Pancreas (tissue), 10 donors: ENCODE data around the gene MLN. TPM values are rescaled to one million over a fixed set of nuclear protein-coding genes. Genes with fewer than 3 reads are reported as not detected.

Source experiments
- ATAC-seq, 4 donors: fragments of 200-7000 bp; cut with Tn5 transposase; one replicate each; pipeline versions ENCODE4 v1.8.0 to v1.9.1; 2020; ENCODE audit warnings: mild to moderate bottlenecking in 4 of 4, moderate library complexity in 4 of 4
- DNase-seq, 6 donors: peaks; one replicate each; pipeline ENCODE4 v3.0.0-alpha.2; 2020
- FAIRE-seq: peaks from 2 replicates; lab custom pipeline; 2012; peaks lifted over from hg19 to GRCh38; lab: Jason Lieb, UNC
- H3K27ac ChIP-seq, 4 donors: fragments of 200-600 bp; sonication (generic); 1 replicate in 3 of 4; 2 replicates in 1 of 4; pipeline versions ENCODE4 v1.5.0 to v1.8.0; 2020
- H3K27me3 ChIP-seq, 4 donors: fragments of 200-600 bp; one replicate each; pipeline ENCODE4 v1.8.0; 2021
- H3K36me3 ChIP-seq, 3 donors: fragments of 200-600 bp; sonication (generic) in 1 of 3; one replicate each; pipeline versions ENCODE4 v1.5.0 to v1.8.0; 2020 to 2021
- H3K4me1 ChIP-seq, 3 donors: fragments of 200-600 bp; one replicate each; pipeline ENCODE4 v1.8.0; 2021
- H3K4me3 ChIP-seq, 4 donors: fragments of 200-600 bp; sonication (generic) in 2 of 4; one replicate each; pipeline versions ENCODE4 v1.5.0 to v1.8.0; 2020 to 2021
- H3K9me3 ChIP-seq, 4 donors: fragments of 200-600 bp; one replicate each; pipeline ENCODE4 v1.8.0; 2021
- WGBS, 2 donors: extraction: QIAGEN DNeasy Blood & Tissue Kit; methylation state at CpG; one replicate each; pipeline ENCODE4 v1.1.7; 2013; 5-methylcytosine and 5-hydroxymethylcytosine counted together
- intact Hi-C, 3 donors: fragments of 100-400 bp; cut with DNase I; formaldehyde crosslinking; loops; one replicate each; pipeline versions ENCODE4 v1.11.1 to v1.14.2; 2022
- polyA plus RNA-seq, 2 donors: library from polyadenylated mRNA; stranded (reverse); fragments of 200-250 nt; gene quantifications; one replicate each; pipeline ENCODE4 v1.2.3, GENCODE V29; 2013
- total RNA-seq, 6 donors: library from RNA; stranded (reverse); fragmentation: NEBNext Ultra II Directional in 4 of 6; extraction: Animal tissue kit (Norgen Biotek cat#: 25700) in 4 of 6; gene quantifications; one replicate each; pipeline versions ENCODE4 v1.2.1 to v1.2.4, GENCODE V29; 2021 to 2023
- TF ChIP-seq, protein P1 (sequence below), 4 donors: fragments of 200-600 bp; sonication (generic) in 3 of 4; IDR thresholded peaks; one replicate each; pipeline versions ENCODE4 v1.5.0 to v1.8.0; 2021; ENCODE audit warnings: antibody characterized with exemption in 4 of 4
- donor health status: healthy with polysubstance abuse.
- donor health status: DM: no; HTN: no; CAD: no; lungs with moderate emphysema.
- donor health status: DM: no; HTN: no; CAD: no.
- donor health status: control.
- donor health status: control.
- donor health status: Bipolar disorder and iron deficiency.
- donor health status: DM: yes; HTN: yes; CAD: no.
- donor health status: DM: no; HTN: no; CAD: no.
- donor health status: DM: no; HTN: no; CAD: no.
- donor health status: DM: yes; HTN: yes; CAD: no.

The MLN gene
- total and polyA plus RNA-seq, 8 donors: not detected

DNA sequence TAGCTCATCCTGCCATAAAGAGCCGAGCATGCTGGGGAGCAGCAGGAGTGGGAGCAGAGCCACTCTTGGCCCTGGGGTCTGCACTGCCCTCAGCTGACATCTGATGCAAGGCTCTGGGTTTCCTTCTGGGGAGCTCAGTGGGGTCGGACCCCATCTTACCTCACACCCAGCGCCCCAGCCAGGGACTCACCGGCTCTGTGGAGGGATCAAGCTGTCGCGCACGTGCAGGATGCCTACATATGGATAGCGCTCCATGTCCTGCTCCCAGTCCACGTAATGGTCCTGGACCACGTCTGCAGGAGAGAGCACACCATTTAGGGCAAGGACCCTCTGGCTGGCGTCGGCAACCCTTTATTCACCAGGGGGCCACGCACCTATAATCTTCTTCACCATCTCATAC, 27.0 kb downstream of the MLN start:
- intact Hi-C loops: no loop called here
- no peaks in the 10 kb centered on the region for H3K4me1 ChIP-seq
- 88 to 94% methylated on average over 13 of the region's 13 CpGs for WGBS, 2 donors

DNA sequence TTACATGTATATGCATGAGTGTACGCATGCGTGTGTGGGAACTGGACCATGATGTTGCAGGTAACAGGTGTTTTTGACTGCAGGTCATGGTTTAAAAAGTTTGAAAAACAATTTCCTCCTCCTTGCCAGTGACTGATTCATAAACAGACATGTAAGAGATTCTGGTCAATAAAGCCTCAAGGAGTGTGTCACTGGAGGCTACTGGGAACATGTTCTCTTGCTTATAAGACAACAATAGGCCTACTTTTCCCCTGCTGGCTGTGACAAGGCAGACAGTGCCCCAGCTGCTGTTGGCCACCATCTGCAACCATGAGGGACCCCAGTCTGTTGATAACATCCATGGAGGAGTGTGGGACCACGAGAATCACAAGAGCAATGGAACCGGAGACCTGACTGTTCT, 27.6 kb downstream of the MLN start:
- Histone ChIP-seq H3K36me3 (peaks cover 13 to 75% (median 48%) of the 10 kb centered on the region in 3 donors), H3K4me1 (no peaks in the 10 kb centered on the region), H3K9me3 (no peaks in the 10 kb centered on the region), H3K27ac (no peak overlapping the region), H3K4me3 (no peak overlapping the region), H3K27me3 (no peaks in the 10 kb centered on the region)
- 97 to 99% methylated on average over 4 of the region's 4 CpGs for WGBS, 2 donors
- intact Hi-C loops: no loop called here
- TF ChIP-seq, protein P1, sequence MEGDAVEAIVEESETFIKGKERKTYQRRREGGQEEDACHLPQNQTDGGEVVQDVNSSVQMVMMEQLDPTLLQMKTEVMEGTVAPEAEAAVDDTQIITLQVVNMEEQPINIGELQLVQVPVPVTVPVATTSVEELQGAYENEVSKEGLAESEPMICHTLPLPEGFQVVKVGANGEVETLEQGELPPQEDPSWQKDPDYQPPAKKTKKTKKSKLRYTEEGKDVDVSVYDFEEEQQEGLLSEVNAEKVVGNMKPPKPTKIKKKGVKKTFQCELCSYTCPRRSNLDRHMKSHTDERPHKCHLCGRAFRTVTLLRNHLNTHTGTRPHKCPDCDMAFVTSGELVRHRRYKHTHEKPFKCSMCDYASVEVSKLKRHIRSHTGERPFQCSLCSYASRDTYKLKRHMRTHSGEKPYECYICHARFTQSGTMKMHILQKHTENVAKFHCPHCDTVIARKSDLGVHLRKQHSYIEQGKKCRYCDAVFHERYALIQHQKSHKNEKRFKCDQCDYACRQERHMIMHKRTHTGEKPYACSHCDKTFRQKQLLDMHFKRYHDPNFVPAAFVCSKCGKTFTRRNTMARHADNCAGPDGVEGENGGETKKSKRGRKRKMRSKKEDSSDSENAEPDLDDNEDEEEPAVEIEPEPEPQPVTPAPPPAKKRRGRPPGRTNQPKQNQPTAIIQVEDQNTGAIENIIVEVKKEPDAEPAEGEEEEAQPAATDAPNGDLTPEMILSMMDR (IDR thresholded peaks at IDR 0.05): no peak
- DNase-seq (no peak), ATAC-seq (no peak), FAIRE-seq (no peak)

More for the DNA sequence above, 27.0 kb downstream of the MLN start:
- TF ChIP-seq, protein P1 (IDR thresholded peaks at IDR 0.05): no peak
- no peak for FAIRE-seq
- H3K27ac ChIP-seq: no peak overlapping the region
- H3K27me3 ChIP-seq: no peaks in the 10 kb centered on the region
- no peak for DNase-seq
- H3K9me3 ChIP-seq: no peaks in the 10 kb centered on the region
- peaks cover 13 to 75% (median 48%) of the 10 kb centered on the region in 3 donors for H3K36me3 ChIP-seq
- ATAC-seq: no peak
- H3K4me3 ChIP-seq: no peak overlapping the region

DNA sequence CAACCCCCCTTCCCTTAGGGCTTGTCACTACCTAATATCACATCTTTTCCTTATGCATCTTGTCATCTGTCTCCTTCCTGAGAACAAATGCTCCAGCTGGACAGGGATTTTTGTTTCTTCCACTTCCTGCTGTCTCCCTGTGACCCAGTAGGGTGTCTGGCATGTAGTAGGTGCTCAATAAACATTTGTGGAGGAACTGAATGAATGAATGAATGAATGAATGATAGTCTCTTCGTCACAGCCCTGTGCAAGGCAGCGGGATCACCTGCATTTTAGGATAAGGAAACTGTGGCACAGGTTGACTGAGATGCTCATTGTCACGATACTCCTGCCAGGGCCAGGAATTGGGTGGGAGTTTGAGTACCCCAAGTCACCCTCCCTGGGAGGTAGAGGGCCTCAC, 29.0 kb downstream of the MLN start:
- Histone ChIP-seq H3K36me3 (peaks cover 6 to 62% (median 45%) of the 10 kb centered on the region in 3 donors), H3K9me3 (no peaks in the 10 kb centered on the region), H3K27ac (no peak overlapping the region), H3K27me3 (no peaks in the 10 kb centered on the region), H3K4me1 (peaks cover 0 to 4% (median 0%) of the 10 kb centered on the region in 3 donors), H3K4me3 (no peak overlapping the region)
- 97 to 98% methylated on average over 3 of the region's 3 CpGs for WGBS, 2 donors
- FAIRE-seq (no peak), ATAC-seq (no peak), DNase-seq (no peak)
- intact Hi-C loops: loop anchor here in 1 of 3 donors (5.0 kb wide), 1 partner anchor 253 kb away; no protein-coding TSS in a partner anchor
- TF ChIP-seq, protein P1 (IDR thresholded peaks at IDR 0.05): no peak

DNA sequence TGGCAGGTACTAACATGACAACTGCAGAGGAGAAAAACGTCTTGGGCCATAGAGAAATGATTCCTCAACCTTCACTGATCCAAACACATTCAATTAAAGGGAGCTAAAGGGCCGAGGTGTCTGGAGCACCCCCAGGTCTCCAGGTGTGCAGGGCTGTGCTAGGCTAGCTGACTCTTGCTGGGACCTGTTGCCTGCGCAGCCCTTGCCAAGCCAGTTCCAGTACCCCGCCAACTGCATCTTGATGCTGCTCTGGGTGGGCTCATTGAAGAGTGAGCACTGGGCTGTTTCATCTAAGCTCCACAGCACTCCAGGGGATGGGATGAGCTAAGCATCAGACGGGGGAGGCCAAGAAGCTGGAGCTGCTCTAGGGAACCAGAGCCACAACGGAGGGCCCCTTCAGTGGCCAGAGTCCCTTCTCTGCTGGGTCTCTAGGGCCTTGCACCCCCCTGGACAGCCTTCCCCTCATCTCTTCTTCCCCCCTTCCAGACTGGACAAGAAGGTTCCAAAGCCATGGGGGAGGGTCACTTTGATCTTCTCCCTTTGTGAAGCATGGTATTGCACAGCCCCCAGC, 30.8 kb downstream of the MLN start:
- intact Hi-C loops: loop anchor here in 1 of 3 donors (5.0 kb wide), 1 partner anchor 254 kb away; no protein-coding TSS in a partner anchor

More for the DNA sequence above, 30.8 kb downstream of the MLN start:
- Histone ChIP-seq H3K4me1 (peaks cover 0 to 4% (median 0%) of the 10 kb centered on the region in 3 donors), H3K4me3 (no peak overlapping the region), H3K27ac (no peak overlapping the region), H3K27me3 (no peaks in the 10 kb centered on the region), H3K36me3 (peaks cover 6 to 45% (median 27%) of the 10 kb centered on the region in 3 donors), H3K9me3 (no peaks in the 10 kb centered on the region)
- DNase-seq (peak in 1 of 6 donors; percentile 9), ATAC-seq (no peak), FAIRE-seq (no peak)
- 77 to 85% methylated on average over 6 of the region's 6 CpGs for WGBS, 2 donors
- TF ChIP-seq, protein P1 (IDR thresholded peaks at IDR 0.05): no peak
